Measurements from ENCODE around the gene RPS6KB2.
A peak's percentile ranks its signal among the peaks of the same experiment; 100 is the strongest.

RPS6KB2 gene

DNA sequence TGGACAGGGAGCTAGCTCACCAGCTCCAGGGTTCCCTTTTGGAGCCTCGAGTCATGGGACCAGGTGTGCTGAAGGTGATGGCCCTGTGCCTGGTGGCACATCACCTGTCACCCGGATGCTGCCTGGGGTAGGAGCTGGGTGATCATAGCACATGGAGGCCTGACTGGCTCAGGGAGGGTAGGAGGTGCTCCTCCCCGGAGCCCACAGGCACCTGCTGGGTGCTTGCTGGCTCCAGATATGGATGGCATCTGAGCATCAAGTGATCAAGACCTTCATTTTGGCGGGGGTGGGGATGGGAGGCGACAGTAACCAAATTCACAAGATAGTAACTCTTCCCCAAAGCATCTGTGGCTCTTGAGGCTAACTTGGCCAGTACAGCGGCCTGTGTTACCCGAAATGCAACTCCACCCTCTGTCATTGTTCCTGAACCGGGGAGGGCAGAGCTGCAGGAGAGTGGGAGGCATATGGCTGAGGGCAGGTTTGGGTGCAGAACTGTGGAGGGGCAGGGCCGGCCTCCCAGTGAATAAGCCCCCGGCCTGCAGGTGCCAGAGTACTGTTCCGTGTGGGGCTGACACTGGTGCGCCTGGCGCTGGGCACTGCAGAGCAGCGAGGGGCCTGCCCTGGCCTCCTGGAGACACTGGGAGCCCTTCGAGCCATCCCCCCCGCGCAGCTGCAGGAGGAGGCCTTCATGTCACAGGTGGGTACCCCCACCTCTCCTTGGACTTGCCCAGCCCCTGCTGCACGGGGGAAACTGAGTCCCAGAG, 19.7 kb upstream of the RPS6KB2 start:
- no peaks in the 10 kb centered on the region for H4K20me1 ChIP-seq (ENCODE audit: insufficient read depth, low read length)
- H3K4me1 ChIP-seq (ENCODE audit: low read length) = peaks cover 19% of the 10 kb centered on the region
- TF ChIP-seq EZH2 (optimal IDR thresholded peaks at IDR 0.05; ENCODE audit: low read depth, low read length) (no peak), EZH2phosphoT487 (IDR thresholded peaks at IDR 0.05; ENCODE audit: low read length) (no peak)
- TF ChIP-seq, protein P1, sequence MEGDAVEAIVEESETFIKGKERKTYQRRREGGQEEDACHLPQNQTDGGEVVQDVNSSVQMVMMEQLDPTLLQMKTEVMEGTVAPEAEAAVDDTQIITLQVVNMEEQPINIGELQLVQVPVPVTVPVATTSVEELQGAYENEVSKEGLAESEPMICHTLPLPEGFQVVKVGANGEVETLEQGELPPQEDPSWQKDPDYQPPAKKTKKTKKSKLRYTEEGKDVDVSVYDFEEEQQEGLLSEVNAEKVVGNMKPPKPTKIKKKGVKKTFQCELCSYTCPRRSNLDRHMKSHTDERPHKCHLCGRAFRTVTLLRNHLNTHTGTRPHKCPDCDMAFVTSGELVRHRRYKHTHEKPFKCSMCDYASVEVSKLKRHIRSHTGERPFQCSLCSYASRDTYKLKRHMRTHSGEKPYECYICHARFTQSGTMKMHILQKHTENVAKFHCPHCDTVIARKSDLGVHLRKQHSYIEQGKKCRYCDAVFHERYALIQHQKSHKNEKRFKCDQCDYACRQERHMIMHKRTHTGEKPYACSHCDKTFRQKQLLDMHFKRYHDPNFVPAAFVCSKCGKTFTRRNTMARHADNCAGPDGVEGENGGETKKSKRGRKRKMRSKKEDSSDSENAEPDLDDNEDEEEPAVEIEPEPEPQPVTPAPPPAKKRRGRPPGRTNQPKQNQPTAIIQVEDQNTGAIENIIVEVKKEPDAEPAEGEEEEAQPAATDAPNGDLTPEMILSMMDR (IDR thresholded peaks at IDR 0.05; ENCODE audit: low read length) = no peak
- H3K9me2 ChIP-seq (replicated peaks; ENCODE audit: insufficient read depth, low read length) = no peaks in the 10 kb centered on the region
- no peak for DNase-seq
- H3K9me3 ChIP-seq (replicated peaks; ENCODE audit: insufficient read depth, low read length) = no peaks in the 10 kb centered on the region
- H3K79me2 ChIP-seq (ENCODE audit: low read length) = no peaks in the 10 kb centered on the region
- no peaks in the 10 kb centered on the region for H3K27me3 ChIP-seq (replicated peaks; ENCODE audit: insufficient read depth, low read length)
- H3K4me2 ChIP-seq (ENCODE audit: low read depth, low read length) = peak overlapping the region; percentile 74; the same call in 1 of the 2 replicates
- peak overlapping the region; percentile 69 for H2AFZ ChIP-seq (ENCODE audit: low read length)
- no peaks in the 10 kb centered on the region; the same call in 1 of the 2 replicates for H3F3A ChIP-seq (ENCODE audit: insufficient read depth, low read length)
- H3K9ac ChIP-seq (ENCODE audit: low read length) = peak overlapping the region; percentile 77
- peak overlapping the region; percentile 71 for H3K27ac ChIP-seq (ENCODE audit: low read length)
- no peak overlapping the region for H3K4me3 ChIP-seq (ENCODE audit: low read length)
- H3K36me3 ChIP-seq (replicated peaks; ENCODE audit: insufficient read depth, low read length) = no peaks in the 10 kb centered on the region

DNA sequence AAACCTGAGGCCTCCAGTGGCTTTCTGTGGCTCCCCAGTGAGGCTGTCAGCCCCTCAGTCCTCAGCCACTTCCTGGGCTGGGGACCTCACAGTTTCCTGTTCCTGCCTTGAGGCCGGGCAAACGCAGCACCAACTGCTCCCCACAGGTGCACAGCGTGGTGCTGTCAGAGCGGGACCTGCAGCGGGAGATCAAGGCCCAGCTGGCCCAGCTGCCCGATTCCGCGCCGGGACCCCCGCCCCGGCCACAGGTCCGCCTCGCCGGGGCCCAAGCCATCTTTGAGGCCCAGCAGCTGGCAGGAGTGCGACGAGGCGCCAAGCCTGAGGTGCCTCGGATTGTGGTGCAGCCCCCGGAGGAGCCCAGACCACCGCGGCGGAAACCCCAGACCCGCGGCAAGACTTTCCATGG, 19.0 kb upstream of the RPS6KB2 start:
- Histone ChIP-seq H3K36me3 (replicated peaks; ENCODE audit: insufficient read depth, low read length) (no peaks in the 10 kb centered on the region), H2AFZ (ENCODE audit: low read length) (peak overlapping the region; percentile 69), H4K20me1 (ENCODE audit: insufficient read depth, low read length) (no peaks in the 10 kb centered on the region), H3F3A (ENCODE audit: insufficient read depth, low read length) (no peaks in the 10 kb centered on the region; the same call in 1 of the 2 replicates), H3K9me3 (replicated peaks; ENCODE audit: insufficient read depth, low read length) (no peaks in the 10 kb centered on the region), H3K9me2 (replicated peaks; ENCODE audit: insufficient read depth, low read length) (no peaks in the 10 kb centered on the region), H3K79me2 (ENCODE audit: low read length) (no peaks in the 10 kb centered on the region), H3K4me2 (ENCODE audit: low read depth, low read length) (peak overlapping the region; percentile 74), H3K4me1 (ENCODE audit: low read length) (peaks cover 19% of the 10 kb centered on the region), H3K4me3 (ENCODE audit: low read length) (peak overlapping the region; percentile 50), H3K27me3 (replicated peaks; ENCODE audit: insufficient read depth, low read length) (no peaks in the 10 kb centered on the region), H3K9ac (ENCODE audit: low read length) (peak overlapping the region; percentile 77), H3K27ac (ENCODE audit: low read length) (peak overlapping the region; percentile 71)
- peak; percentile 89 for DNase-seq
- TF ChIP-seq, protein P1 (IDR thresholded peaks at IDR 0.05; ENCODE audit: low read length) = no peak
- no peak for TF ChIP-seq EZH2 (optimal IDR thresholded peaks at IDR 0.05; ENCODE audit: low read depth, low read length)
- TF ChIP-seq EZH2phosphoT487 (IDR thresholded peaks at IDR 0.05; ENCODE audit: low read length) = no peak

DNA sequence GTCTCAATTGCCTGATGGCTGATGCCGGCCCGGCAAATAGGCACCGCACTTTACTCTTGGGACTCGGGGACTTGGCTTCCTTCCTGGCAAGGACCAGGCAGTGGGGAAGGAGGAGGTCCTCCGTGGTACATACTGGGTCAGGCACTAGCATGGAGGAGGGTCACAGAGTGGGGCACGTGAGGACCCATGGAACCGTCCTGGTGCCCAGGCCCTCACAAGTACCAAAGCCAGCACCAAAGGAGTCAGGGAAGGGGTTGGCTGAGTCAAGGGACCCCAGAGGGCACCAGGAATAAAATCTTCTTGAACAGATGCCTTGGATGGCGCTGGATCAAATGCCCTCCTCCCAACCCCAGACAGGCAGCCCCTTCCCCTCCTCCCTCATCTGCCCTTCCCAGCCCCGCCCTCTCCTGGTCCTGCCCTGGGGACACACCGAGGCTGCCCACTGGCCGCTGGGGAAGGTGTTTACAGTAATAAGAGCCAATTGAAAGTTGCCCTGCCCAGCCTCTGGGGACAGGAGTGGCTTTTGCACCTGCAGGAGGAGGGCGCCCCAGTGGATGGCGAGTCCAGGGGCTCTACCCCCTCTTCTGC, 18.4 kb upstream of the RPS6KB2 start:
- H3F3A ChIP-seq (ENCODE audit: insufficient read depth, low read length) = no peaks in the 10 kb centered on the region; the same call in 1 of the 2 replicates
- TF ChIP-seq EZH2 (optimal IDR thresholded peaks at IDR 0.05; ENCODE audit: low read depth, low read length) (no peak), EZH2phosphoT487 (IDR thresholded peaks at IDR 0.05; ENCODE audit: low read length) (no peak)
- TF ChIP-seq, protein P1 (IDR thresholded peaks at IDR 0.05; ENCODE audit: low read length) = no peak
- H3K79me2 ChIP-seq (ENCODE audit: low read length) = no peaks in the 10 kb centered on the region
- H3K9ac ChIP-seq (ENCODE audit: low read length) = peak overlapping the region; percentile 77
- no peaks in the 10 kb centered on the region for H3K36me3 ChIP-seq (replicated peaks; ENCODE audit: insufficient read depth, low read length)
- peak; percentile 25 for DNase-seq
- peaks cover 2% of the 10 kb centered on the region; the same call in 1 of the 2 replicates for H3K27me3 ChIP-seq (replicated peaks; ENCODE audit: insufficient read depth, low read length)
- H3K9me2 ChIP-seq (replicated peaks; ENCODE audit: insufficient read depth, low read length) = no peaks in the 10 kb centered on the region
- H3K27ac ChIP-seq (ENCODE audit: low read length) = peak overlapping the region; percentile 71; the same call in 1 of the 2 replicates
- peaks cover 19% of the 10 kb centered on the region for H3K4me1 ChIP-seq (ENCODE audit: low read length)
- H4K20me1 ChIP-seq (ENCODE audit: insufficient read depth, low read length) = no peaks in the 10 kb centered on the region
- peak overlapping the region; percentile 69 for H2AFZ ChIP-seq (ENCODE audit: low read length)
- H3K4me2 ChIP-seq (ENCODE audit: low read depth, low read length) = peak overlapping the region; percentile 74
- peak overlapping the region; percentile 50 for H3K4me3 ChIP-seq (ENCODE audit: low read length)
- H3K9me3 ChIP-seq (replicated peaks; ENCODE audit: insufficient read depth, low read length) = no peaks in the 10 kb centered on the region
